ENCODE measurements around the gene LPO. TPM values are rescaled to one million over a fixed set of nuclear protein-coding genes. Genes with fewer than 3 reads are reported as not detected.
A peak's percentile ranks its signal among the peaks of the same experiment; 100 is the strongest.

LPO gene
- total RNA-seq, 1 donor from 2014 or later: not detected

DNA sequence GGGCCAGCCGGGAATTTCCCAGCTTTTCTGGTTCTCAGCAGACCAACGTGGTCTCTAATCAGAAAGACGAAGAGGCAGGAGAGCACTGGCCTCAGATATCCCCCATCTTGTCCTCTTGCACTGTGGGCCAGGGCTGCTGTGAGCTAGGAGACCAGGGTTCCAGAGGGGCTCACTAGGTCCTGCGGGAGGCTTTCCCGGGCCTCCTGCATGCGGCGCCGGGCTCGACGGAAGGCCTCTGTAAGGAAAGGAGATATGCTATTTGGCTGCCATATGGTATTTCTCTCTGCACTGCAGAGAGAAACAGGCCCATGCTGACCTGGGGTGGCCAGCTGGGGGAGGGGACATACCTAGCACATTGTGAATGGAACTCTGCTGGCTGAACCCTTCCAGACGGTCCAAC is 32.4 kb upstream of the LPO start:
- H3K27me3 ChIP-seq: no peaks in the 10 kb centered on the region
- TF ChIP-seq, protein P1, sequence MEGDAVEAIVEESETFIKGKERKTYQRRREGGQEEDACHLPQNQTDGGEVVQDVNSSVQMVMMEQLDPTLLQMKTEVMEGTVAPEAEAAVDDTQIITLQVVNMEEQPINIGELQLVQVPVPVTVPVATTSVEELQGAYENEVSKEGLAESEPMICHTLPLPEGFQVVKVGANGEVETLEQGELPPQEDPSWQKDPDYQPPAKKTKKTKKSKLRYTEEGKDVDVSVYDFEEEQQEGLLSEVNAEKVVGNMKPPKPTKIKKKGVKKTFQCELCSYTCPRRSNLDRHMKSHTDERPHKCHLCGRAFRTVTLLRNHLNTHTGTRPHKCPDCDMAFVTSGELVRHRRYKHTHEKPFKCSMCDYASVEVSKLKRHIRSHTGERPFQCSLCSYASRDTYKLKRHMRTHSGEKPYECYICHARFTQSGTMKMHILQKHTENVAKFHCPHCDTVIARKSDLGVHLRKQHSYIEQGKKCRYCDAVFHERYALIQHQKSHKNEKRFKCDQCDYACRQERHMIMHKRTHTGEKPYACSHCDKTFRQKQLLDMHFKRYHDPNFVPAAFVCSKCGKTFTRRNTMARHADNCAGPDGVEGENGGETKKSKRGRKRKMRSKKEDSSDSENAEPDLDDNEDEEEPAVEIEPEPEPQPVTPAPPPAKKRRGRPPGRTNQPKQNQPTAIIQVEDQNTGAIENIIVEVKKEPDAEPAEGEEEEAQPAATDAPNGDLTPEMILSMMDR (IDR thresholded peaks at IDR 0.05): no peak
- H3K36me3 ChIP-seq: peaks cover 25% of the 10 kb centered on the region
- ATAC-seq (no peak), DNase-seq (no peak)
- no peak overlapping the region for H3K27ac ChIP-seq
- H3K9me3 ChIP-seq: no peaks in the 10 kb centered on the region
- no peaks in the 10 kb centered on the region for H3K4me1 ChIP-seq
- no peak overlapping the region for H3K4me3 ChIP-seq
- intact Hi-C loops (cut with DNase I): no loop called here

DNA sequence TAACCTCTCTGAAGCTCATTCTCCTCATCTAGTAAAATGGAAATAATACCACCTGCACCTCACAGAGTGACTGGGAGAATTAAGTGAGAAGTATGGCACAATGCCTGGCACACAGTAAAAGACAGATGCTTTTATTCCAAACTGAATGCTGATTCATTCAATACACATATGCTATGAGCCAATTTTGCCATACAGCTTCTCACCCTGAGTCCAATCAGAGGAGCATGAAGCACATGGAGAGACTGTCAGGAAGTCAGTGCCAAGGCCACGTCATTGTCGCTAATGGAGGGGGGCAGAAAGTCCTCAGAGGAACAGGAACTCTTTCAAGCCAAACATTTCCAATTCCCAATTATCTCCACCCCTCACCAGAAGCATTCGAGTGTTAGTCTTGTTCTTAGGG is 30.9 kb upstream of the LPO start:
- DNase-seq: no peak
- ATAC-seq: no peak
- no peaks in the 10 kb centered on the region for H3K9me3 ChIP-seq
- H3K27me3 ChIP-seq: no peaks in the 10 kb centered on the region
- no peaks in the 10 kb centered on the region for H3K4me1 ChIP-seq
- no peak overlapping the region for H3K4me3 ChIP-seq
- intact Hi-C loops (cut with DNase I): no loop called here
- H3K36me3 ChIP-seq: peaks cover 31% of the 10 kb centered on the region
- H3K27ac ChIP-seq: no peak overlapping the region
- TF ChIP-seq, protein P1 (IDR thresholded peaks at IDR 0.05): no peak

DNA sequence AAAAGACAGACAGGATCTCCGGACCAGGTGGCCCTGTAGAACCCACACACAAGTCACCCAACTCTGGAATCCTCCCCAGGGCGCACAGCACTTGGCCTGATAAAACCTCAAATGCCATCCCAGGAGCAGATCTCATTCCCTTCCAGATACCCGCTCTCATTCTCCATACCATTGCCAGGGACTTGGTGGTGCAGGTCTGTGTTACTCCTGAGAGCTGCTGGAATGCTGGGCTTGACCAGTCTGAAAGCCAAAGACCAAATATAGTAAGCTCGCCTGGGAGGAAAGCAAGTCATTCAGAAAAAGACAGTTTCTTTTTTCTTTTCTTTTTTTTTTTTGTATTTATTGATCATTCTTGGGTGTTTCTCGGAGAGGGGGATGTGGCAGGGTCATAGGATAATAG is 30.0 kb upstream of the LPO start:
- TF ChIP-seq, protein P1 (IDR thresholded peaks at IDR 0.05): no peak
- ATAC-seq (peak; percentile 62), DNase-seq (no peak)
- Histone ChIP-seq H3K36me3 (peaks cover 39% of the 10 kb centered on the region), H3K27ac (no peak overlapping the region), H3K4me3 (no peak overlapping the region), H3K27me3 (no peaks in the 10 kb centered on the region), H3K4me1 (no peaks in the 10 kb centered on the region), H3K9me3 (no peaks in the 10 kb centered on the region)
- intact Hi-C loops (cut with DNase I): no loop called here

DNA sequence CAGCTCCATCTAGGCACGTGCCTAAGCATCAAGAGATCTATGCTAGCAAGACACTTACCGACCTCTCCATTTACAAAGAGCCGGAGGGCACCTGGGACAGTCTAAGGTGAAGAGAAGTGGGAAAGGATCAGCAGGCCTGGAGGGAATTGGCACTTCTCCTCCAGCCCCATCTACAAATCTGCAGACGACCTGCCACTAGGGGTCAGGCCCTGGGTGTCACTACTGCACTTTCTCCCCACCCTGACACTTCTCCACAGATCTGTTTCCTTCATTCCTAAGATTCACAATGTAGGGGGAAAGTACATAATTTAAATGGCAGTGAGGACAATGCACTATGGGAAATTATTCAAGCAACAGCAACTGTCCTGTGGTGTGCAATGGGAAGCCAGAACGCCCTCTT is 27.5 kb upstream of the LPO start:
- H3K36me3 ChIP-seq: peaks cover 57% of the 10 kb centered on the region

DNA sequence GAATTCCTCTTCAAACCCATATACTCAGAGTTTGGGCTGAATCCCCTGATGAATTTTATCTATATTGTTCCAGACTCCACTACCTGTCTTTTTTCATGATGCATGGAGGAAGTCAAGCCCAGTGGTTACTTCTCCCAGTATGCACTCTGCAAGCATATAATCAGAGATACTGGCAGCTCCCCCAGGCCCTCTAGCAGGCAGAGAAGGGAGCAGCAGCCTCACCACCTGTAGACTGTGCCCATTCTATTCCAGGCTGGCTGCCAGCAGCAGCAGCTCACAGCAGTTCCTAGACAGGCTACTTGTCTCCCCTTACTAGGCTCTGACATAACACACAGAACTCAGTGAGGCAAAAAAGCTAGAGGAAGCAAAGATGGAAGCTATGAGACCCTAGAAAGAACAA is 22.7 kb upstream of the LPO start:
- Histone ChIP-seq H3K4me1 (peaks cover 9% of the 10 kb centered on the region), H3K27me3 (no peaks in the 10 kb centered on the region), H3K27ac (no peak overlapping the region), H3K4me3 (no peak overlapping the region), H3K36me3 (peaks cover 39% of the 10 kb centered on the region), H3K9me3 (no peaks in the 10 kb centered on the region)
- ATAC-seq (no peak), DNase-seq (no peak)
- intact Hi-C loops (cut with DNase I): no loop called here
- TF ChIP-seq, protein P1 (IDR thresholded peaks at IDR 0.05): no peak

More for the DNA sequence above, 27.5 kb upstream of the LPO start:
- Histone ChIP-seq H3K9me3 (no peaks in the 10 kb centered on the region), H3K4me3 (no peak overlapping the region), H3K27ac (no peak overlapping the region), H3K4me1 (no peaks in the 10 kb centered on the region), H3K27me3 (no peaks in the 10 kb centered on the region)
- intact Hi-C loops (cut with DNase I): no loop called here
- TF ChIP-seq, protein P1 (IDR thresholded peaks at IDR 0.05): no peak
- ATAC-seq (no peak), DNase-seq (no peak)

DNA sequence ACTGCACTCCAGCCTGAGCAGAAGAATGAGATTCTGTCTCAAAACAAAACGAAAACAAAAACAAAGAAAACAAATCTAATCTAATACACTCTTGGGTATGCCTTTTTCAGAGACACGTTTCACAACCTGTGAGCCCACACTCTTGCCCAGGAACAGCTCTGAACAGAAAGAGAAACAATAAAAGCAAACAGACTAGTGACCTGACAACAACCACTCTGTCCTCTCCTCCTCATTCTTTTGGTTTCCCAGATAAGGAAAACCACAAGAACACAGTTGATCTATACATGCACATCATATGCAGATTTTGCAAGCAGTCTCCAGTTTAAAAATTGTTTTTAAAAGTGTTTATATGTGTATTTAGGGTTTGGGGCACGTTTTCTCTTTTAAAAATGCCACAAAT is 20.6 kb upstream of the LPO start:
- Histone ChIP-seq H3K27ac (no peak overlapping the region), H3K9me3 (no peaks in the 10 kb centered on the region), H3K4me1 (peaks cover 9% of the 10 kb centered on the region), H3K4me3 (no peak overlapping the region), H3K27me3 (no peaks in the 10 kb centered on the region), H3K36me3 (peaks cover 28% of the 10 kb centered on the region)
- no peak for DNase-seq
- intact Hi-C loops (cut with DNase I): no loop called here
- TF ChIP-seq, protein P1 (IDR thresholded peaks at IDR 0.05): no peak
- no peak for ATAC-seq

All from upper lobe of right lung (tissue), 1 donor.